NCI-H345 (cell line): Measurements from ENCODE around the gene KCNN3.

Source experiments
- DNase-seq: peaks from one replicate; lab custom pipeline; 2025; lab: John Stamatoyannopoulos, UW

The KCNN3 gene

DNA sequence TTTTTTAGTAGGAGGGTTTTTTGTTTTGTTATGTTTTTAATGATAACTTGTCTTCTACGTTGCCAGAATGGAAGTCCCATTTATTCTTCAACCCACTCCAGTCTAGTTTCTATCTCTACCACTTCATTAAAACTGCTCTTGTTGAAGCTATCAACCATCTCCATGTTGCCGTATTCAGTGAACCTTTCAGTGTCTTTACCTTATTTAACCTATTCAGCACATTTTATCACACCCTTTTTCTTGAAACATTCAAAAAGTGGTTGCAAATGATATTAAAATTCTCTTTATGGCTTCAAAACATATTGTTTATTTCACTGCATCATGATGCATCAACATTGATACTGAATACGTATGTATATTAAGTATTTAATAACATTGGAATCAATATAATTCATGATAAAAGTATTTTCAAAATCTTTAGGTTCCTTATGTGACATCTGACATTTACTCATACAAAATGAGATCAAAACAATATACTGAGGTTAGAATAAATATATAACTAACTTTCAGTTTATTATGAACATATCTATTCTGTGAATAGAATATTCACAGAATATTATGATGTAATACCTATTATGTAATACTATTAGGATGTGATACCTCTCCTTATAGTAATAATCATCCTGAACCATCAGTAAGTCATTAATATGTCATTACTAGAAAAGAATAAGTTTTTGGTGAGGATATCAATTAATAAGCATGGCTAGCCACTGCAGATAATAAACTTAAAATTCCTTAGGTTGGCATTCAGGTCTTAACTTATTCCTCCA lies 210.1 kb downstream of the KCNN3 start:
- no peak for DNase-seq

GRCh38 chr1:154657556-154657955 lies 212.5 kb downstream of the KCNN3 start:
- DNase-seq = no peak

DNA sequence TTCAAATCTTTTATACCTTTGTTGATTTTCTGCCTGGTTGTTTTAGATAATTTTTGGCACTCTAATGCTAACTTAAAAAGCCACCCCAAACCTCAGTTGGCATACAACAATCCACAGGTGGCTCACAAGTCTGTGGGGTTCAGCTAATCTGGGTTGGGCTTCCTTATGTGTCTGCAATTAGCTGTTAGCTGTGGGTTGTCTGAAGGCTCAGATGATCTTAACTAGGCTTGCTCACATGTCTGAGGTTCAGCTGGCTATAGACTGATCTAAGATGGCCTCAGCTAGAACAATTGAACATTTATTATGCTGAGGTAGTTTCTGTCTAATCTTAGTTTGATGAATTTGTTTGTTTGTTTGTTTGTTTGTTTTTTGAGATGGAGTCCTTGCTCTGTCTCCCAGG lies 217.2 kb downstream of the KCNN3 start:
- DNase-seq = no peak
